Kidney (tissue), 14 donors: ENCODE data around the gene TIMP4. TPM values are rescaled to one million over a fixed set of nuclear protein-coding genes. Genes with fewer than 3 reads are reported as not detected.
A peak's percentile ranks its signal among the peaks of the same experiment; 100 is the strongest.

Source experiments
- DNase-seq, 5 donors: peaks; one replicate each; pipeline ENCODE4 v3.0.0-alpha.2; 2013 to 2020
- FAIRE-seq: peaks from 2 replicates; lab custom pipeline; 2012; peaks lifted over from hg19 to GRCh38; lab: Jason Lieb, UNC
- H3K27ac ChIP-seq, 2 donors: one replicate each; pipeline ENCODE4 v1.7.0; 2013; ENCODE audit warnings: low read depth in 2 of 2, low read length in 2 of 2, inconsistent platforms in 1 of 2
- H3K27me3 ChIP-seq: one replicate; pipeline ENCODE4 v1.7.1; 2013; ENCODE audit warnings: low read length, inconsistent platforms; ENCODE audit not compliant: control insufficient read depth, insufficient read depth
- H3K36me3 ChIP-seq, 3 donors: one replicate each; pipeline versions ENCODE4 v1.7.0 to v1.7.1; 2013; ENCODE audit warnings: low read length in 3 of 3, control low read depth in 1 of 3, inconsistent platforms in 1 of 3; ENCODE audit not compliant: insufficient read depth in 3 of 3, control insufficient read depth in 2 of 3
- H3K4me1 ChIP-seq, 3 donors: one replicate each; pipeline versions ENCODE4 v1.7.0 to v1.7.1; 2013; ENCODE audit warnings: low read length in 3 of 3, inconsistent platforms in 1 of 3, low read depth in 1 of 3; ENCODE audit not compliant: control insufficient read depth in 2 of 3, insufficient read depth in 2 of 3
- H3K4me3 ChIP-seq, 3 donors: one replicate each; pipeline versions ENCODE4 v1.7.0 to v1.8.1; 2013; ENCODE audit warnings: low read length in 3 of 3, control low read depth in 1 of 3, inconsistent platforms in 1 of 3
- H3K9ac ChIP-seq, 3 donors: one replicate each; pipeline versions ENCODE4 v1.7.0 to v1.7.1; 2013; ENCODE audit warnings: low read length in 3 of 3, control low read depth in 1 of 3, inconsistent platforms in 1 of 3
- H3K9me3 ChIP-seq, 3 donors: one replicate each; pipeline versions ENCODE4 v1.7.0 to v1.7.1; 2013; ENCODE audit warnings: low read length in 3 of 3, control low read depth in 1 of 3, inconsistent platforms in 1 of 3; ENCODE audit not compliant: control insufficient read depth in 2 of 3, insufficient read depth in 1 of 3
- intact Hi-C: fragments of 100-400 bp; cut with DNase I; formaldehyde crosslinking; loops from one replicate; pipeline ENCODE4 v1.11.1; 2022
- polyA plus RNA-seq: library from polyadenylated mRNA; stranded (reverse); fragments of 350-450 nt; fragmentation: Illumina TruSeq; extraction: RNeasy Lipid Tissue Mini Kit (QIAGEN cat#74804); gene quantifications from one replicate; pipeline ENCODE4 v1.2.3, GENCODE V29; 2014; ENCODE audit warnings: low read depth, low replicate concordance; ENCODE audit not compliant: insufficient read depth
- total RNA-seq: library from RNA; stranded (reverse); fragmentation: NEBNext Ultra II Directional; extraction: Animal tissue kit (Norgen Biotek cat#: 25700); gene quantifications from one replicate; pipeline ENCODE4 v1.2.1, GENCODE V29; 2021
- TF ChIP-seq, protein P1 (sequence below): IDR thresholded peaks from 3 replicates; pipeline ENCODE4 v1.5.1; 2012; ENCODE audit warnings: mild to moderate bottlenecking, moderate library complexity, borderline replicate concordance; ENCODE audit not compliant: insufficient read depth; ENCODE audit errors: extremely low read depth
- donor health status: control.
- donor health status: control.
- donor health status: control.
- donor health status: control.
- donor health status: control.
- donor health status: DM: yes; HTN: yes; CAD: no.
- donor health status: Normal renal cell carcinoma (clear cell type).

TIMP4 gene
- total and polyA plus RNA-seq, 2 donors from 2014 or later = 2.4 to 7.6 TPM

DNA sequence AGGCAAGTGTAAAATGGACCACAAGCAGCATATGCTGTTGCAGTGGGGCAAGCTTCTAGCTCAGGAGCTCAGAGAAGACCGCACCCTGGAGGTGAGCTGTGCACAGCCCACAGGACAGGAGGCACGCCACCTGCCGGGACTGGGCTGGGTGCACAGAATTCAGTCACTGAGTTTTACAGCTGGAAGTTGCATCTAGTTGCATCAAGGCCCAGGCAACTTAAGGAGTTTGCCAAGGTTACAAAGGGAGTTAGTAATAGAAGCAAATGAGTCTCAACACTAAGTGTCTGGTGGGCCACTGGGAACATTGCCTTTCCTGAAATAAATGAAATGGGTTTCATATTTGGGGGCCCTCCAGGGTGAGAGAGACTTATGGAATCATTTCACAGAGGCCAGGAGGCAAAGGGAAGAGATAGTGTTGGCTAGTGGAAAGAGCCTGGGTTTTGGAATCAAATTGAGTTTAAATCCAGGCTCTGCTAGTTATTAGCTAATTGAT, 36.0 kb upstream of the TIMP4 start:
- no peaks in the 10 kb centered on the region for H3K4me1 ChIP-seq
- no peaks in the 10 kb centered on the region for H3K27me3 ChIP-seq
- no peak overlapping the region for H3K9ac ChIP-seq
- DNase-seq (no peak), FAIRE-seq (no peak)
- intact Hi-C loops = no loop called here
- no peak overlapping the region for H3K4me3 ChIP-seq
- no peaks in the 10 kb centered on the region for H3K36me3 ChIP-seq
- no peak overlapping the region for H3K27ac ChIP-seq
- no peaks in the 10 kb centered on the region for H3K9me3 ChIP-seq
- TF ChIP-seq, protein P1, sequence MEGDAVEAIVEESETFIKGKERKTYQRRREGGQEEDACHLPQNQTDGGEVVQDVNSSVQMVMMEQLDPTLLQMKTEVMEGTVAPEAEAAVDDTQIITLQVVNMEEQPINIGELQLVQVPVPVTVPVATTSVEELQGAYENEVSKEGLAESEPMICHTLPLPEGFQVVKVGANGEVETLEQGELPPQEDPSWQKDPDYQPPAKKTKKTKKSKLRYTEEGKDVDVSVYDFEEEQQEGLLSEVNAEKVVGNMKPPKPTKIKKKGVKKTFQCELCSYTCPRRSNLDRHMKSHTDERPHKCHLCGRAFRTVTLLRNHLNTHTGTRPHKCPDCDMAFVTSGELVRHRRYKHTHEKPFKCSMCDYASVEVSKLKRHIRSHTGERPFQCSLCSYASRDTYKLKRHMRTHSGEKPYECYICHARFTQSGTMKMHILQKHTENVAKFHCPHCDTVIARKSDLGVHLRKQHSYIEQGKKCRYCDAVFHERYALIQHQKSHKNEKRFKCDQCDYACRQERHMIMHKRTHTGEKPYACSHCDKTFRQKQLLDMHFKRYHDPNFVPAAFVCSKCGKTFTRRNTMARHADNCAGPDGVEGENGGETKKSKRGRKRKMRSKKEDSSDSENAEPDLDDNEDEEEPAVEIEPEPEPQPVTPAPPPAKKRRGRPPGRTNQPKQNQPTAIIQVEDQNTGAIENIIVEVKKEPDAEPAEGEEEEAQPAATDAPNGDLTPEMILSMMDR = peak; percentile 18

DNA sequence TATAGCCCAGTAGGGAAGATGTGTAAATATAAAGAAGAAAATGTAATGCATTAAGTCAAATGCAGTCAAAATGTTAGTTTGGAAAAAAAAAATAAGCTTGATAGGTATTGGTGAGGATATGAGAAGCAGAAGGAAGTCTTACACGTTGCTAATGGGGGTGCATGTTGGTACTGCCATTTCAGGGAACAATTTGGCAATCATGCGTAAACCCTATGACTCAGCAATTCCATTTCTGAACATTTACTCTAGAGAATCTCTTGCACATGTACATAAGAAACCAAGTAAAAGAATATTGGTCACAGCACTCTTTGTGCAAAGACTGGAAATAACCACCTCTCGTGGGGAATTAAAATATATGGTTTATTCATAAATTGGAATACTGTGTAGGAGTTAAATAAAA, 35.5 kb upstream of the TIMP4 start:
- Histone ChIP-seq H3K9ac (no peak overlapping the region), H3K27ac (no peak overlapping the region), H3K4me1 (no peaks in the 10 kb centered on the region), H3K9me3 (no peaks in the 10 kb centered on the region), H3K27me3 (no peaks in the 10 kb centered on the region), H3K36me3 (no peaks in the 10 kb centered on the region), H3K4me3 (no peak overlapping the region)
- FAIRE-seq (no peak), DNase-seq (peak in 1 of 5 donors; percentile 43)
- intact Hi-C loops = no loop called here
- TF ChIP-seq, protein P1 = no peak

DNA sequence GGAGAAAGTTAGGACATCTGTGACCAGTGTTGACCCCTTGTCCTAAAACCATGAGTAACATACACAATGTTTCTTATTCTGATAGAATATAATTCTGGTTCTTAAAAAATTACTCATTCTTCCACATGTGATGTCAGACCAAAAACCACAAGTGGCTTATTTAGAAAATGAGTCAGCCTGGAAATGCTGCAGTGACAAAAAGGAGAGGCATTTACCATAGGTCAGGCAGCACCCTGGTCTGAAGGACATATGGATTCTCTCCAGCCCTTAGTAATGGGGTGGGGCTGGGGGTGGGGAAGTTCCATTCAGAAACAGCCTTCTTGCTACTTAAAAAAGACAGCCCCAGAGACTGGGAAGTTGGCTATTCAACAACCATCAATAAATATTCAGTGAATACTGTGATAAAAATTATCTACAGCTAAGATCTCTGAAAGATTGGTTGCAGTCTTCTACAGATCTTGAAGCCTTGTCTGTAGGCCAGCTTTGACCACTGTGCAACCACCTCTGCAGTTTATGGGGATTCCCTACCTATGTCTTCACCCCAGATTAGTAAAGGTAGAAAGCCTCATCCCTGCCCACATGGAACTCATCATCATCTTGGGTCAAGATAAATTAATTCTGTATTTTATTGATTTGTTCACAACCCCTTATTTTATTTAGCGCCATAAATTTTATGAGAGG, 34.9 kb upstream of the TIMP4 start:
- Histone ChIP-seq H3K9ac (no peak overlapping the region), H3K27ac (no peak overlapping the region), H3K9me3 (no peaks in the 10 kb centered on the region), H3K27me3 (no peaks in the 10 kb centered on the region), H3K4me1 (no peaks in the 10 kb centered on the region), H3K36me3 (no peaks in the 10 kb centered on the region), H3K4me3 (no peak overlapping the region)
- intact Hi-C loops = no loop called here
- TF ChIP-seq, protein P1 = no peak
- FAIRE-seq (no peak), DNase-seq (peak in 1 of 5 donors; percentile 75)
